ENCODE measurements around the gene CLSTN1. TPM values are rescaled to one million over a fixed set of nuclear protein-coding genes. Genes with fewer than 3 reads are reported as not detected.
"Not testable (repeated sequence)": the region's sequence is repeated elsewhere in the genome, so short reads cannot be mapped to it uniquely, and the experiment has no call there.

CLSTN1 gene
- total and polyA plus RNA-seq, 4 donors = 131 to 366 (median 280) TPM

GRCh38 chr1:9748391-9748790 is 75.4 kb downstream of the CLSTN1 start:
- not testable (repeated sequence) for H3K9me3 ChIP-seq (ENCODE audit: control insufficient read depth, insufficient read depth, low read length); H3K27me3 ChIP-seq (ENCODE audit: control insufficient read depth, insufficient read depth, low read length); H3K4me1 ChIP-seq (ENCODE audit: control insufficient read depth, insufficient read depth, low read length); H3K4me3 ChIP-seq (ENCODE audit: low read depth, low read length); DNase-seq (ENCODE audit: low read depth in 4 of 6, low spot score in 6 of 6); H3K27ac ChIP-seq (ENCODE audit: low read depth, low read length)
- WGBS (ENCODE audit: insufficient coverage) = 96% methylated on average over 7 of the region's 9 CpGs
- peaks cover 74% of the 10 kb centered on the region for H3K36me3 ChIP-seq (ENCODE audit: control insufficient read depth, insufficient read depth, low read length)

GRCh38 chr1:9746651-9747050 is 77.1 kb downstream of the CLSTN1 start:
- peaks cover 67% of the 10 kb centered on the region for H3K36me3 ChIP-seq (ENCODE audit: control insufficient read depth, insufficient read depth, low read length)
- no peak overlapping the region for H3K4me3 ChIP-seq (ENCODE audit: low read depth, low read length)
- no peak overlapping the region for H3K27ac ChIP-seq (ENCODE audit: low read depth, low read length)
- H3K4me1 ChIP-seq (ENCODE audit: control insufficient read depth, insufficient read depth, low read length) = no peaks in the 10 kb centered on the region
- DNase-seq (ENCODE audit: low read depth in 4 of 6, low spot score in 6 of 6) = no peak
- H3K9me3 ChIP-seq (ENCODE audit: control insufficient read depth, insufficient read depth, low read length) = no peaks in the 10 kb centered on the region
- WGBS (ENCODE audit: insufficient coverage) = 80% methylated on average over 1 of the region's 7 CpGs
- H3K27me3 ChIP-seq (ENCODE audit: control insufficient read depth, insufficient read depth, low read length) = no peaks in the 10 kb centered on the region

- DNase-seq (ENCODE audit: low read depth in 4 of 6, low spot score in 6 of 6) = no peak
- 96% methylated on average over 3 of the region's 3 CpGs for whole genome bisulfite sequencing (ENCODE audit: insufficient coverage)
- no peaks in the 10 kb centered on the region for H3K4me1 ChIP-seq (ENCODE audit: control insufficient read depth, insufficient read depth, low read length)
- no peak overlapping the region for H3K4me3 ChIP-seq (ENCODE audit: low read depth, low read length)
- H3K27ac ChIP-seq (ENCODE audit: low read depth, low read length) = no peak overlapping the region
- H3K36me3 ChIP-seq (ENCODE audit: control insufficient read depth, insufficient read depth, low read length) = peaks cover 68% of the 10 kb centered on the region
- H3K27me3 ChIP-seq (ENCODE audit: control insufficient read depth, insufficient read depth, low read length) = no peaks in the 10 kb centered on the region
- H3K9me3 ChIP-seq (ENCODE audit: control insufficient read depth, insufficient read depth, low read length) = no peaks in the 10 kb centered on the region
Measured at GRCh38 chr1:9746211-9746610, 77.6 kb downstream of the CLSTN1 start.

GRCh38 chr1:9744106-9744799 is 79.5 kb downstream of the CLSTN1 start:
- Histone ChIP-seq H3K4me3 (ENCODE audit: low read depth, low read length) (no peak overlapping the region), H3K9me3 (ENCODE audit: control insufficient read depth, insufficient read depth, low read length) (no peaks in the 10 kb centered on the region), H3K27ac (ENCODE audit: low read depth, low read length) (no peak overlapping the region), H3K36me3 (ENCODE audit: control insufficient read depth, insufficient read depth, low read length) (peaks cover 74% of the 10 kb centered on the region), H3K27me3 (ENCODE audit: control insufficient read depth, insufficient read depth, low read length) (no peaks in the 10 kb centered on the region), H3K4me1 (ENCODE audit: control insufficient read depth, insufficient read depth, low read length) (no peaks in the 10 kb centered on the region)
- WGBS (ENCODE audit: insufficient coverage) = 96% methylated on average over 28 of the region's 28 CpGs
- no peak for DNase-seq (ENCODE audit: low read depth in 4 of 6, low spot score in 6 of 6)

GRCh38 chr1:9737671-9738070 is 86.1 kb downstream of the CLSTN1 start:
- no peaks in the 10 kb centered on the region for H3K27me3 ChIP-seq (ENCODE audit: control insufficient read depth, insufficient read depth, low read length)
- no peak for DNase-seq (ENCODE audit: low read depth in 4 of 6, low spot score in 6 of 6)
- 92% methylated on average over 2 of the region's 10 CpGs for WGBS (ENCODE audit: insufficient coverage)
- no peak overlapping the region for H3K27ac ChIP-seq (ENCODE audit: low read depth, low read length)
- peaks cover 88% of the 10 kb centered on the region for H3K36me3 ChIP-seq (ENCODE audit: control insufficient read depth, insufficient read depth, low read length)
- no peak overlapping the region for H3K4me3 ChIP-seq (ENCODE audit: low read depth, low read length)
- H3K4me1 ChIP-seq (ENCODE audit: control insufficient read depth, insufficient read depth, low read length) = no peaks in the 10 kb centered on the region
- H3K9me3 ChIP-seq (ENCODE audit: control insufficient read depth, insufficient read depth, low read length) = no peaks in the 10 kb centered on the region

- WGBS (ENCODE audit: insufficient coverage) = 100% methylated on average over 5 of the region's 9 CpGs
- peaks cover 95% of the 10 kb centered on the region for H3K36me3 ChIP-seq (ENCODE audit: control insufficient read depth, insufficient read depth, low read length)
- no peaks in the 10 kb centered on the region for H3K9me3 ChIP-seq (ENCODE audit: control insufficient read depth, insufficient read depth, low read length)
- no peak overlapping the region for H3K4me3 ChIP-seq (ENCODE audit: low read depth, low read length)
- H3K27ac ChIP-seq (ENCODE audit: low read depth, low read length) = no peak overlapping the region
- no peak for DNase-seq (ENCODE audit: low read depth in 4 of 6, low spot score in 6 of 6)
- no peaks in the 10 kb centered on the region for H3K27me3 ChIP-seq (ENCODE audit: control insufficient read depth, insufficient read depth, low read length)
- H3K4me1 ChIP-seq (ENCODE audit: control insufficient read depth, insufficient read depth, low read length) = no peaks in the 10 kb centered on the region
Measured at GRCh38 chr1:9737057-9737456, 86.7 kb downstream of the CLSTN1 start.

GRCh38 chr1:9736241-9736640 is 87.5 kb downstream of the CLSTN1 start:
- Histone ChIP-seq H3K27ac (ENCODE audit: low read depth, low read length) (no peak overlapping the region), H3K36me3 (ENCODE audit: control insufficient read depth, insufficient read depth, low read length) (peaks cover 98% of the 10 kb centered on the region)
- no peak for DNase-seq (ENCODE audit: low read depth in 4 of 6, low spot score in 6 of 6)

GRCh38 chr1:9735800-9736199 is 88.0 kb downstream of the CLSTN1 start:
- peaks cover 99% of the 10 kb centered on the region for H3K36me3 ChIP-seq (ENCODE audit: control insufficient read depth, insufficient read depth, low read length)
- DNase-seq (ENCODE audit: low read depth in 4 of 6, low spot score in 6 of 6) = no peak
- no peak overlapping the region for H3K27ac ChIP-seq (ENCODE audit: low read depth, low read length)
- WGBS (ENCODE audit: insufficient coverage) = 95% methylated on average over 16 of the region's 19 CpGs
- no peaks in the 10 kb centered on the region for H3K4me1 ChIP-seq (ENCODE audit: control insufficient read depth, insufficient read depth, low read length)
- no peaks in the 10 kb centered on the region for H3K27me3 ChIP-seq (ENCODE audit: control insufficient read depth, insufficient read depth, low read length)
- no peaks in the 10 kb centered on the region for H3K9me3 ChIP-seq (ENCODE audit: control insufficient read depth, insufficient read depth, low read length)
- H3K4me3 ChIP-seq (ENCODE audit: low read depth, low read length) = no peak overlapping the region

More at GRCh38 chr1:9736241-9736640, 87.5 kb downstream of the CLSTN1 start:
- Histone ChIP-seq H3K4me3 (ENCODE audit: low read depth, low read length) (no peak overlapping the region), H3K4me1 (ENCODE audit: control insufficient read depth, insufficient read depth, low read length) (no peaks in the 10 kb centered on the region), H3K9me3 (ENCODE audit: control insufficient read depth, insufficient read depth, low read length) (no peaks in the 10 kb centered on the region), H3K27me3 (ENCODE audit: control insufficient read depth, insufficient read depth, low read length) (no peaks in the 10 kb centered on the region)
- 93% methylated on average over 2 of the region's 5 CpGs for WGBS (ENCODE audit: insufficient coverage)

GRCh38 chr1:9733160-9733789 is 90.5 kb downstream of the CLSTN1 start:
- Histone ChIP-seq H3K9me3 (ENCODE audit: control insufficient read depth, insufficient read depth, low read length) (no peaks in the 10 kb centered on the region), H3K36me3 (ENCODE audit: control insufficient read depth, insufficient read depth, low read length) (peaks cover 99% of the 10 kb centered on the region), H3K27ac (ENCODE audit: low read depth, low read length) (no peak overlapping the region), H3K27me3 (ENCODE audit: control insufficient read depth, insufficient read depth, low read length) (no peaks in the 10 kb centered on the region), H3K4me3 (ENCODE audit: low read depth, low read length) (no peak overlapping the region), H3K4me1 (ENCODE audit: control insufficient read depth, insufficient read depth, low read length) (no peaks in the 10 kb centered on the region)
- no peak for DNase-seq (ENCODE audit: low read depth in 4 of 6, low spot score in 6 of 6)
- 93% methylated on average over 12 of the region's 14 CpGs for WGBS (ENCODE audit: insufficient coverage)
